Activated CD8-positive, alpha-beta memory T cell treated with anti-CD3 and anti-CD28 coated beads, Interleukin-2, amount 50 U/mL, for 24 hours (primary cell): ENCODE results near the gene NPL.
A peak's percentile ranks its signal among the peaks of the same experiment; 100 is the strongest.

ENCODE experiments used
- DNase-seq: peaks from one replicate; pipeline ENCODE4 v3.0.0-alpha.2; 2020; ENCODE audit errors: extremely low read depth

The NPL gene, protein sequence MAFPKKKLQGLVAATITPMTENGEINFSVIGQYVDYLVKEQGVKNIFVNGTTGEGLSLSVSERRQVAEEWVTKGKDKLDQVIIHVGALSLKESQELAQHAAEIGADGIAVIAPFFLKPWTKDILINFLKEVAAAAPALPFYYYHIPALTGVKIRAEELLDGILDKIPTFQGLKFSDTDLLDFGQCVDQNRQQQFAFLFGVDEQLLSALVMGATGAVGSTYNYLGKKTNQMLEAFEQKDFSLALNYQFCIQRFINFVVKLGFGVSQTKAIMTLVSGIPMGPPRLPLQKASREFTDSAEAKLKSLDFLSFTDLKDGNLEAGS

DNA sequence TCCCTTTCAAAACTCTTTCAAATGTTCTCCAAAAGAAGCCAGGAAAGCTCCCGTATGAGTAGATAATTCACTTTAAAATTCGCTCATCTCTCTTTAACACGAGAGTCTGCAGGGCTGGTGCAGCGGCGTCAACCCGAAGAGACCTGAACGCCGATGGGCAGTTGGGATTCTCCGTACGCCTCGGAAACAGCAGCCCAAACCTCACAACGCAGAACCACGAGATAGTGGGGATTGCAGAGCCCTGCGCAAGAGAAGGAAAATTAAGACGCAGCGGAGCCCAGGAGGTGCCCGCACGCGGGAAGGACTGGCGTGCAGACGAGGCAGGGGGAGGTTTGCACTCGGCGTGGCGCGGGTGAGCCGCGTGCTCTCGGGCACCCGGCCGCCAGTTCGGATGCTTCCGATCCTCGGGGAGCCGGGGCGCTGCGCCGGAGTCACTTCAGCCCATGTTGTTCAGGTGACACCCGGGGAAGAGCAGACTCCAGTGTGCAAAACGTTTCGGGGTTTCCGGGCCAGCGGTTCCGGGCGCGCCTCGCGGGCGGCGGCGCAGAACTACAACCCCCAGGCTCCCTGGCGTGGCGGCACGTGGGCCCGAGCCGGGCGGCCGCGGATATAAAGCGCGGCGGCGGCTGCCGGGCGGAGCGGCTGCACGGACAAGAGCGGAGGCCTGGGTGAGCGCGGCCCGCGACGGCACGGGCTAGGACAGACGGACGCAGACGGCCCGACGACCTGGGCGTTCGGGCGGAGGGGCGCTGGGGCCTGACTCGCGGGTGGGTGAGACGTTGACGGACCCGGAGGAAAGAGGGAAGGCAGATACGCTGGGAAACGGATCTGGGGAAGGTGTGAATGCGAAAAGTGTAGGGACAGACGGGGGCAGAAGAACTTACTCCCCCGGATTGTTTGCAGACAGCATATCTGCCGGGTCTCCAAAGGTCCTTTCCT is at the start of gene NPL:
Gene NPL, plus strand, starts transcription at position 636 of the 939 bp plus-strand sequence. CDS start 4,599 bp downstream, outside the sequence.
- peak; percentile 55 for DNase-seq

DNA sequence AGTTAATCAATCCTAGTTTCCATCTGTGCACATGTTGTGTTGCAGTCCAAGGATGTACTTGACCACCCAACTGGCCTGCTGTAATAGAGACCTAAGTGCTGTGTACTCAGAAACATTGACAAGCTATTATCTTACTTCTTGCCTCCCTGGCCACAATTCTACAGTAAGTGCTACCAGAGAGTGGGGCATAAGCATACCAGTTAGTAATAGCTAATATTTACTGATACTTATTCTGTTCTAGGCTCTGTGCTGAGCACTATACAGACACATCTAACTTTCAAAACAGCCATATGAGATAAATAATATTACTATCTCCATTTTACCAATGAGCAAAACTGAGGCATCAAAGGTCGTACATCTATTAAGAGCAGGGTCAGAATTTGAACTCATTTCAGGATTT is 49.5 kb upstream of the NPL start:
- DNase-seq, result no peak

DNA sequence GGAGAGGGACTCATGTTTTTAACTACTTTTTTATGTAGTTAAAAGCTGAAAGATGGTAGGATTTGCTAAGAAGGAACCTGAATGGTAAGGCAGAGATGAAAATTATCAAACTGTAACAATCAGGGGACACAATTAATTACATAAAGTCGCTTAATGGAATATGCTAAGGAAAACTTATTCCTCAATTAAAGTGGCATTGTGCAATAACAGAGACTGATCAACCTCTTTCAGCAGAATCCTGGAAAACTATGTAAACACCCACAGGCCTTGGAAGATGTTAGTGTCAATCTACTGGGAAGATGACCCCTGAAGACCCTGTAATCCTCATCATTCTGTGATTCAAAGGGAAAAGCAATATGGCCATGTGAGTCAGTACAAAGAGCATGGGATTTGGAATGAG is 46.8 kb upstream of the NPL start:
- DNase-seq, result no peak

DNA sequence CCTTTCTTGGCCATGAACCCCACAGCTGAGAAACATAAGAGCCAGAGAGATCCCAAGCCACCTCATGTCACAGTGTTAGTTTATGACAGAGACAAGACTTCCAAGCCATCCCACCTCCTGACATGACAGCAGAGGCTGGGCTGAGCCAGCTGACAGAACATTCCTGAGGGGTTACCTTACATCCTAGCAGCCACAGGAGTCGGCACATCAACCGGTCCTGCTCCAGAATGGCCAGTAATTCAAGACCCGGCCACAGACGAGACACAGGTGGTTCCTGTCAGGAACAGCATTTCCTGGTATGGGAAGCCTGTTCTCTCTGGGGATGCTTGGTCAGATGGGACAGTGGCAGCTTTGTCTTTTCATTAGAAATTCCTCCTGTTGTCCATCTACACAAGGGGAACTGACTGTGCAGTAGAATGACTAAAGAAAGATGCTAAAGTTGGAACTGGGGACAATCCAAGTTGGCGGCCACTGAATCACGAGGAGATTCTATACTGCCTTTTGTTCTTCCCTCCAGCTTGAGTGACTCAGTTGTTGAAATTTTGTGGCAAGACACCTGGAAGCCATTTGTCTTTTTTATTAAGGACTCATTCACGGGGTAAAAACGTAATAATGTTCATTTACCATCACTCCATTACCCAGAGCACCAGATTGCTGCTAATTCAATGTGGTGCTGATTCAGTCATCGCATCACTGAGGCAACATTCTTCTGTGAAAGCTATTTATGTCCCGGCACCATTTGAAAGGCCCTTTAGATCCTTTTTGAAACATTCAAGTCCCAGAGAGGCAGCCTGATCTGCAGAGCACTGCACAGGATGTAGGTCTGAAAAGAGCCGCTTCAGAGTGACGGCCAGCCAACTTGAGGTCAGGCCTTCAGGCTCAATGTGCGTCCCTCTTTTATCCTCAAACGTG is 37.2 kb upstream of the NPL start:
- DNase-seq, result no peak

DNA sequence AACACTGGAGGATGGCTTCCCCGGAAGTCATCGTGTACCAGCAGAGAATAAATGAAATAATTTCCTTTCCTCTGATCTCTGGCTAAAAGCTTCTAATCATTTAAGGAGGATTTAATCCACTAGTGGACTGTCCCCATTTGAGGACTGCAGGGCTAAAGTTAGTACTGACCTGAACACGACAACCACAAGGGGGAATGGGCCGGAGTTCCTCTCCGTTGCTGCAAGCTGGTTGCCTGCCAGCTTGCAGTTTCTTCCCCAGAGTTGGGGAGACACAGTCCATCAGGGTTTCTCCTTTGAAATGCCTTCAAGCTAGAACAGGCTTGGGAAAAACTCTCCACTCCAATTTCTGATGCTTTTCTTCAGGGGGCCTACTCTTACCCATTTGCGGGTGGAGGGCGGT is 35.5 kb upstream of the NPL start:
- no peak for DNase-seq

DNA sequence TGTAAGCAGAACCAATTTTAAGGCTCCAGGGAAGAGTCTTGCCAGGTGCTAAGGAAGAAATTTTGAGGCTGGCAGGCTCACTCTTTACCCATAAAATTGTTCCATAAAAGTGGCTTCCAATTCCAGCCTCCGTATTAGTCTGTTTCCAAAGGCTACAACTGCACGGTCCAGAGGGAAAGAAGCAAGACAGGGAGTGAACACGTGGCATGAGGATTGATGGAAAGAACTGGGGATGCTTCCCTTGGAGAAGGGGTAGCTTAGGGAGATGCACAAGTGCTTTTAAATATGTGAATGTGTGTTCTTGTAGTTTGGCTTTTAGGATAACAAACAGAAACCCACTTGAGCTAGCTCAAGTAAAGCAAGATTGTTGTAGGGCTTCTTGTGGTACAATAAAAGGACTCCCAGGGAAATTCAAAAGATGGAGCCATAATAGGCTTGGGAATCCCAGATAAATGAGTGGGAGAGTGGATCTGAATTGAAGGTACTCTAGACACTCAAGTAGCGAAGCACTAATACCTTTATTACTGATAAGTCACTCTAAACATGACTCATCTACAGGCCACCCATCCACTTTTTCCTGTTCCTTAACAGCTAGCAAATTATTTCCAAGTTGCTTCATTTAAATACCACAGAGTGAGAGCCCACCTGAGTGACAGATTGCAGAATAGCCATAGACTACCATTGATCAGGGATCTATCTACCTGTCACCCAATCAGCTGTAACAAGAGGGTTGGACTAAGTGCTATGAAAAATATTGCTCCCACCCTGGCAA is 34.8 kb upstream of the NPL start:
- DNase-seq, result no peak

DNA sequence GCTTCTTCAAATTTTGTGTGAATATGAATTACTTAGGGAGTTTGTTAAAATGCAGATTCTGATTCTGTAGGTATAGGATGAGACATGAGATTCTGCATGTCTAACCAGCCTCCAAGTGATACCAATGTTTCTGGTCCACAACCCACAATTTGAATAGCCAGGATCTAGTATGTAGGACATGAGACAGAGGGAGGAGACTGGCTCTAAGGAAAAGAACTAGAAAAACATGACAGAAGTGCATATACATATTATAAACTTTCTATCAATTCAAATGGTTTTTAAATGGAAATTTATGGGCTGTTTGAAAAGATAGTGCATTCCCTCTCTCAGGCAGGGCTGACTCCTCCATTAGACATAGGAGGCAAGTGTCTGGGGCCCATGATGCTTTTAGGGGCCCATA is 33.9 kb upstream of the NPL start:
- DNase-seq, result no peak

DNA sequence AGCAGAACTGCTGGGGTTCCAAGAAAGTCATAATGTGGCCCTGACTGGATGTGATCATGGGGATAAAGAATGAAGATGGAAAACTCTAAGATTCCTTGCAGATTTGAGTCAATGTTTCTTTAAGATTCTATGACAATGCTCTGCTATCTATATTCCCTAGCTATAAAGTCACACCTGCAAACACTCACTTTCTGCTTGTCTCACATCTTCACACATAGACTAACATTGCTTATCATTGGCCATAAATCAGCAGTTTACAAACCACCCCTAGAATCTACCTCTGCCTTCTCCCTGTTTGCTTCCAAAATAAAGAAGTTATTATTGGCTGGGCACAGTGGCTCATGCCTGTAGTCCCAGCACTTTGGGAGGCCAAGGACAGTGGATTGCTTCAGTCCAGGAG is 33.1 kb upstream of the NPL start:
- no peak for DNase-seq

DNA sequence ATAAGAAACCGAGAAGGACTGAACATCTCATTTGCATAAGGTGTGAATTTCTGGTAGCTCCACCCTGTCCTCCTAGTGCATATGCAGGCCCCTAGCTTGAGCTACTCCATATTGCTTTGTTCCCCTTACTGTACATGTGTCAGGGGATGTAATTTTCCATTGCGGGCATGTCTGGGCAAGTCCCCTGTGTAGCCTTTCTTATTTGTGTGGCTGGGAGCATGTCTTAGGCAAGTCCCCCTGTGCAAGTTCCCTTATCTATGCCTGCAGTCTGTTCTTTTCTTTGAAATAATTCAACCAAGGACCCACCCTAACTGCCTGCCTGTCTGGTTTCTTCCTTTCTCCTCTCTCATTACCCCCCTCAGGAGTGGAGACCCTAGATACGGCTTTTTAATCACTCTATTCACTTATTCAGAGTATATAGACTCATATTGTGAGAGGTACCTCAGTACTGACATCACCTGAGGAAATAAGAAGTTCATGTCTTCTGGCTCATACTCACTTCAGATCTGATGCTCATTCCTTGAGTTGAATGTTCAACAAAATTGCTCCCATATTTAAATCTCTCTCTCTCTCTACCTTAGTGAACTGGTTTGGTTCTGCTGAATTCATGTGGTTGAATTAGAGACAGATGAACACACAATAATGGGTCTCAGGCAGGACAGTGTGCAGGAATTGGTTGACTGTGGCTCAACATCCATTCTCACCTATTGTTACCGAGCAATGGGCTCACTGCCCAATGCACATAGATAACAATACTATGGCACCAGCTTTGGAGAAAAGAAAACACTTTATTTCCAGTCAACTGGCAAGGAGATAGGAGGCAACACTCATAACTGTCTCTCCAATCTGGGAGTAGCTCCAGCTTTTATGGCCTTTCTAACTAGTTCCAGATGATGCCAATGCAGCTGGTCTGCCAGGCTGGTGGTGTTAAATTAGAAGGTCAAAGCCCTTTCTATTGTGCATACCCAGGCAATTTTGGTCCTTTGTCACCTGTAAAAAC is 27.9 kb upstream of the NPL start:
- DNase-seq, result no peak

DNA sequence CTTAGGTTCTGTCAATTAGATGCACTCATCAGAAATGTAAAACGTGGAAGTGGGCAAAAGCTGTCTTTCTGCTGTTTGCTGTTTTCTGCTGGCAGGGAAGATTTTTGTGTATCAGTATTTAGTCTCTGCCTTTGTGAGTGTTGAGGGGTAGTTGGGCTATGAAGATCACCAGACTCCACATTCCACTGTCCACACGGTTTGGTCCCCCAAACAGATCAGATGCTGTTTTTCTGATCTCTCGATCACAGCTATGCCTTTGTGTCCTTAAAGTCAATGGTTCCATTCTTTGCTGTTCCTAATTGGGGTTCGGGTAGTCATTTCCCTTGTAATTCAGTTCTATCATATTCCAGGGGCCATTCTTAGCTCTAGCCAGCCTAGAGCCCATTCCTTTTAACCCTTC is 27.0 kb upstream of the NPL start:
- no peak for DNase-seq

DNA sequence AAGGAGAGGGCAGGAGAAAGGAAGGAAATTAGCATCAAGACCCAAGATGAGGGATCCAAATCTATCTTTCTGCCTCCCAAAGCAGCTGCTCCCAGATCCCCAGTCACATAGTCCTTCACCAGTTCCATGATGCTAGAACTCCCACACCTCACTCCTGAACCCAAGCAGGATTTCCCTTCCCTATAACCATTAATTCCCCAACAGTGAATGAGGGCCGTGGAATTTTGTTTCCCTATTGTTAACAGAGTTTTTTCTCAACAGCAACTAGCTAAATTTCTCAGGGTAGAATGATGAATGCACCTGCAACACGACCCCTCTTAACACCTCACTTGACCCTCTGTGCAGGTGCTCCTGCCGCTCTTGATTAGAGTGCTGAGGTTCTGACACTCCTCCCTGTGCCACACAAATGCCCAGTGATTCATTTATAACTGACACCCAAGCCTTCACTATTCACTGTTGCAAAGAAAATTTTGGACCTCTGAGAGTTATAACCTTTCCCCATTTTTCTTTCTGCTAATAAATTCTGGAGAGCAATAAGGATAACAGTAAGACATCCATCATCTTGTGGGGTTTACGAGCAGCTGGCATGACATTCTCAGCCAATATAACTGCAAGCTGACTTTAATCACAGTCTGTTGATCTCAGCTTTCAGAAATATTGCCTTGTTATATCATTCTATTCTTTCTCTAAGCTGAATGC is 25.4 kb upstream of the NPL start:
- DNase-seq, result no peak

DNA sequence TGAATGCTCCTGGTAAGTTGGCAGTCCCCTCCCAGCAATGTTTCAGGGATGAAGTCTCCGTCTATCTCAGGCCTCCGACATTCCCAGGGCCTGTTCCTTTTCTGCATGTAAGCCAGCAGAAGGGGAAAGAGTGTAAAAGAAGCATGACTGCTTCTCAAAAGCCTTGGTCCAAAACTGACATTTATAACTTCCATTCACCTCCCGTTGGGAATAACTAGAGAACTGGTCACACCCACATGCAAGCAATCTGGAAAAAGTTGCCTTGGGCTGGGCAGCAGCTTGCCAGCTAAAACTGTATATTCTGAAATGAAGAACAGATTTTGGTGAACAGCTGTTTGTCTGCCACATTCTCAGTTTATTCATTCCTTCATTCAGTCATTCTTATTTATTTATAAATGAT is 24.2 kb upstream of the NPL start:
- no peak for DNase-seq

DNA sequence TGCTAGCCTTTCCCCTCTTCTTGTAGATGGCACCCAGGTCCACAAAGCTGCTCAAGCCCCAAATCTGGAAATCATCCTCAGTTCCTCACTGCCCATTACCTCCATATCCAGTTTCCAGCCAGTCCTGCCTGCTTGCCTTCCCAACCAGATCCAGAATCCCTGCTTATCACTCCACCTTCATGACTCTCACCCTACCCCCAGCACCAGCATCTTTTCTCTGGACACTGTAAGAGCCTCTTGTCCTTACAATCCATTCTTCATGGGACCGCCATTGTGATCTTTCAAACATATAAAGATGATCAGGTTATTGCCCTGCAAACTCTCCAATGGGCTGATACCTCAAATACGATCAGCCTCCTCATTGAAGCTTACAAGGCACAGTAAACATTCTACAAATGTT is 23.5 kb upstream of the NPL start:
- DNase-seq, result no peak

DNA sequence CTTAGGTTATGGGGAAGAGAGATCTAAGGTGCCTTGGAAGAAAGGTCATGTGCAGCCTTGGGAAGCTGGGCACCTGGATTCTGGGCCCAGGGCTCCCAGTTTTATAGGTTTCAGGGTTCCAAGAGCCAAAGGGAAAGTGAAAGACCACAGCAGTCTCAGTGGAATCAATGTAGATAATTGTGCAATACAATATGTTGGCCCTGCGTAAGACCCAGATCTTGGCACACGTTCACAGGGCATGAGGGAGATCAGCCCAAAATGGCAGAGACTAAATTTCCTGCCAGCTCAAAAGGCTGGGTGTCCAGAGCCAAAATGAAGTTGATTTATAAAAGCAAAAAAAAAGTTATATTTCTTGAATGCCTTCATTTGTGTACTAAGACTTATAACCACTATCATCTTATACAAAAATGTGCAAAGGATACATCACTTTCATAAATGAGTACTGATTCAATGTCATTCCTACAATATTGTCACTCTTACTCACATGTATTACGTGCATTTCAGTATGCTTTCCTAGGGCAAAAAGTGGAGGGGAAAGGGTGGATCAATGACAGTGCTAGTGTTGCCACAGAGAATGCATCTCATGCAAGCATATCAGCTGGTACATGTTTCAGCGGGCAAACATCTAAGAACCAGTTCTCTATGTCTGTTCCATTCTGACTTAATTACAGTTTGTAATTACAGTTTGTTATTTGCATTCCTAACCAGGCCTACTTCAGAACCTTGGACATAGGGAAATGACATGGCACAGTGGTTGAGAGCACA is 22.5 kb upstream of the NPL start:
- no peak for DNase-seq

DNA sequence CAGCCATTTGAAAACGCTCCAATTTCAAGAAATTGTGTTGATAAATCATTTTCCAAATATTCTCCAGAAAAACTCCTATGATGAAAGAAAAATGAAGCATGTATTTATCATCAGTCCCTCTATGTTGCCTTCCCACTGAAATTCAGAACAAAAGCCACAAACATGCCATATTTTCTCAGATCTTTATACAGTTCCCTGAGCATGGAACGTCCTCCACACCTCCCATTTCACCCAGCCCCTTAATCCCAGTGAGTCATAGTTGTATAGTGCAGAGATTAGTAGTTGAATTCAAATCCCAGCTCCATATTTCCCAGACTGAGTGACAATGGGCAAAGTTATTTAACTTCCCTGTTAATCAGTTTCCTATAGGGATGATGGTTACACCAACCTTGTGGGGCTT is 20.6 kb upstream of the NPL start:
- no peak for DNase-seq

DNA sequence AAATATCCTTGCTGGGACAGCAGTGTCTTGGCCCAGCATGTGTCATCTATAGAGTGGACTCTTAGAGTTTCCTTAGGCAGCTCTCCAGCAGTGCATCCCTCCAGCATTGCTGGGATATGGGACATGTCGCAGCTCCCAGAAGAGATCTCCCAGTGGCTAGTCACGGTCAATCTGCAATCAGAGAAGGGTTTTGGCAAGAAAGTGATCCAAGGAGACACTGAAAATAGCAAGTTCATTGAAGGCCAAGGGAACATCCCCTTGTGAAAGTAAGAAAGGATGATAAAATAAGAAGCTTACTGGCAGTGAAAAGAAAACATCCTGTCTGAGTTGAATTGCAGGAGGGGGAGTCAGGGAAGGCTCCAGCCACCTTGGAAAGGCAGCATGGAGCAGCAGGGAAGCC is 19.3 kb upstream of the NPL start:
- DNase-seq, result no peak

DNA sequence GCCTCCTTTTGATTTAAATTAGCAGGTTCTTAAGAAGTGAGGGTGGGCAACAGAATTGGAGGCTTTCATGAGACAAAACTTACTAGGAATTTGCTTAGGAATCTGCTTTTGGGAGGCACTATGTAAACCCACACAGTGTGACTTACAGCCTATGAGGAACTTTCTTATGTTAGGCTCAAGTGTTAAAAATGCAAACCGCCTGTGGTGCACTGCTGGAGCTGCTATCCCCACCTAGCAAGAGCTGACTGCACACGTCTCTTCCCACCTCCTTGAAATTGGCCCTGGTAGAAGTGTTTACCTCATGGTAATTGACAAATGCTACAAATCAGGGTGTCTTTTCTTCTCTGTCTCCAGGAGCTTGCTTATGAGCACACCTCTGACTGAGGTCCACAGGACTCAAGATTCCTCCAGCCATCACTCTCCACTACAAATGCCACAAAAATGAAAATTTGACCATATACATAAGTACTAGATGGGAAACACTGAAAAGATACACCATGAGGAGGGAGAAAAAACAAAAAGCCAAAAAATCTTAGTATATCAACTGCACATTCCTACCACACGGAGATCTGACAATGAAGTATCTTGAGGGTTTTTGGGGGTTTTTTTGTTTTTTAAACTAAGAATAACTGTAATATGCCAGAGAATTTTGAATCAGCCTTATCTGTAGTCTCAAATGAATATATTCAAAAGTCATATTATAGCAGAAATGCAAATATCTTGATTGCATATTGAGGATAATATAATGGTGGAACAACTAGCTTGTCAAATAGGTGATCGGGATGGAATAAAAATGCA is 18.2 kb upstream of the NPL start:
- no peak for DNase-seq

DNA sequence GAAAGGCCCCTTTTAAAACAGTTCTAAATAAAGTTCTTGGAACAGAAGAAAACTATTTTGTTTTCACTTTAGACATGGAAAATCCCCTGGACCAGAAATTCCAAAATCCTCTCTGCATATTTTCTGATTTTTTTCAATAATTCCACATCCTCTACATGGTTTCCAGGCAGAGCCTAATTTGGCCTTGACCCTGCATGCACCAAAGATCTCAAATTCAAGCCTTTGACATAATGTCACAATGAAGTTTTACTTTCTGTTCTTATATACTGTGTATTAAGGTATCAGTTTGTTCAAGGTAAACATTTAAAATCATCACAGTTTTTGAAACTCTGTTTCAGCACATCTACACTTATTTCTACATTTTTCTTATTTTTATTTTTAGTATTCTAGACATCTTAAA is 12.2 kb upstream of the NPL start:
- DNase-seq, result no peak
